Fibroblast of the aortic adventitia (primary cell): Measurements from ENCODE around the gene KPNB1. TPM values are rescaled to one million over a fixed set of nuclear protein-coding genes. Genes with fewer than 3 reads are reported as not detected.

Experiments used
- DNase-seq: peaks from one replicate; pipeline ENCODE4 v3.0.0-alpha.2; 2010; ENCODE audit warnings: low read depth
- H3K4me3 ChIP-seq: 2 replicates; pipeline ENCODE4 v1.5.1; 2011; ENCODE audit warnings: low read depth, mild to moderate bottlenecking, control low read depth, low read length, moderate library complexity
- total RNA-seq: library from RNA; depleted of rRNA; stranded (reverse); fragments of >200 nt; gene quantifications from 2 replicates; pipeline ENCODE4 v1.2.3, GENCODE V29; 2012; ENCODE audit warnings: low replicate concordance
- TF ChIP-seq, protein P1 (sequence below): IDR thresholded peaks from 2 replicates; pipeline ENCODE4 v1.5.1; 2011; ENCODE audit warnings: mild to moderate bottlenecking, low read length, control low read depth, inconsistent platforms; ENCODE audit not compliant: insufficient read depth

The KPNB1 gene
- total RNA-seq, 1 donor = 473 TPM

DNA sequence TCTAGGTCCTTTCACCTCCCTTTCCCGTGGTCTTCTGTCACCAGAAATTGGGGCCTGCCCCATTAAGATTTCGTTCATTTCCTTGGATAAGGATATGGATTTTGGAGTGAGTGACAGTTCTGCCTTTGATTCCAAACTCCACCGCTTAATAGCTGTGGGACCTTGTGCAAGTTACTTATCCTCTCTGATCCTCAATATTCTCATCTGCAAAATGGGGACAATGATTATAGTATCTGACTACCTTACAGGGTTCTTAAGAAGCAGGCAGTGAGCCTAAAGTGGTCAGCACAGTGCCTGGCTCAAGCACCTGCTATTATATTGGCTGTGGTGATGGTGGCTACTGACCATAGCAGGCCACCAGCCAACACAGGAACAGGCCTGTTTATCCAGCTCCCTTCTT lies 59.9 kb downstream of the KPNB1 start:
- DNase-seq = no peak
- TF ChIP-seq, protein P1, sequence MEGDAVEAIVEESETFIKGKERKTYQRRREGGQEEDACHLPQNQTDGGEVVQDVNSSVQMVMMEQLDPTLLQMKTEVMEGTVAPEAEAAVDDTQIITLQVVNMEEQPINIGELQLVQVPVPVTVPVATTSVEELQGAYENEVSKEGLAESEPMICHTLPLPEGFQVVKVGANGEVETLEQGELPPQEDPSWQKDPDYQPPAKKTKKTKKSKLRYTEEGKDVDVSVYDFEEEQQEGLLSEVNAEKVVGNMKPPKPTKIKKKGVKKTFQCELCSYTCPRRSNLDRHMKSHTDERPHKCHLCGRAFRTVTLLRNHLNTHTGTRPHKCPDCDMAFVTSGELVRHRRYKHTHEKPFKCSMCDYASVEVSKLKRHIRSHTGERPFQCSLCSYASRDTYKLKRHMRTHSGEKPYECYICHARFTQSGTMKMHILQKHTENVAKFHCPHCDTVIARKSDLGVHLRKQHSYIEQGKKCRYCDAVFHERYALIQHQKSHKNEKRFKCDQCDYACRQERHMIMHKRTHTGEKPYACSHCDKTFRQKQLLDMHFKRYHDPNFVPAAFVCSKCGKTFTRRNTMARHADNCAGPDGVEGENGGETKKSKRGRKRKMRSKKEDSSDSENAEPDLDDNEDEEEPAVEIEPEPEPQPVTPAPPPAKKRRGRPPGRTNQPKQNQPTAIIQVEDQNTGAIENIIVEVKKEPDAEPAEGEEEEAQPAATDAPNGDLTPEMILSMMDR = no peak
- no peak overlapping the region for H3K4me3 ChIP-seq

DNA sequence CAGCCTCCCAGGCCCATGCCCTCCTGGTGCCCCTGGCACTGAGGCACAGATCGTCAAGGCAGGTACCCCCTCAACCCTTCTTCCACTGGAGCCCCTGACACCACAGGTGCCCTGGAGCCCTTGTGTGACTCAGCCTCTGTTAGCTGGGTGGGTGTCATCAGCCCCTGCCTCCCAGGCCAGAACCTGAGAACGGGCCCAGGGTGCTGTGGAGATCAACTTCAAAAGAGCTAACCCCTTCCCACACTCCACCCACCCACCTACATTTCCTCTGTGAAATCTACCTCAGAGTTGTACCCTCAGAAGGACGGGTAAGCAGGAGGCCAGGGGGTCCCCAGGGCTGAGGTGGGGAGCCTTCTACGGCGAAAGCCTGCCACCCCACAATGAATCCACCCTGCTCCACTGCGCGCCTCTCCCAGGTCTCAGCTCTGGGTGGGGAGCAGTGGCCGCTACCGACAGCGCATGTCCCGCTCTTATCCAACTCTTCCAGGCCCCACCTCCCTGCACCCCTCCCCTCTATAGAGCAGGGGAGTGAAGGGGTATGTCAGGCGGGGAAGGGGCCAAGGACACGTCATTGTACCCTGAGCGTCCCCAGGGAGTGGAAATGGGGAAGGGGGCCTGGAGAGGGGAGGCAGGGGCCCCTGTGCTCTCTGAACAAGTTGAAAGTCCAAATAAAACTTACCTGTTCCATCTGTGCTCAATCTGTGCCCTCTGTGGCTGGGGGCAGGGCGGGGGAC lies 61.8 kb downstream of the KPNB1 start:
- TF ChIP-seq, protein P1 = no peak
- DNase-seq = no peak
- H3K4me3 ChIP-seq = no peak overlapping the region

DNA sequence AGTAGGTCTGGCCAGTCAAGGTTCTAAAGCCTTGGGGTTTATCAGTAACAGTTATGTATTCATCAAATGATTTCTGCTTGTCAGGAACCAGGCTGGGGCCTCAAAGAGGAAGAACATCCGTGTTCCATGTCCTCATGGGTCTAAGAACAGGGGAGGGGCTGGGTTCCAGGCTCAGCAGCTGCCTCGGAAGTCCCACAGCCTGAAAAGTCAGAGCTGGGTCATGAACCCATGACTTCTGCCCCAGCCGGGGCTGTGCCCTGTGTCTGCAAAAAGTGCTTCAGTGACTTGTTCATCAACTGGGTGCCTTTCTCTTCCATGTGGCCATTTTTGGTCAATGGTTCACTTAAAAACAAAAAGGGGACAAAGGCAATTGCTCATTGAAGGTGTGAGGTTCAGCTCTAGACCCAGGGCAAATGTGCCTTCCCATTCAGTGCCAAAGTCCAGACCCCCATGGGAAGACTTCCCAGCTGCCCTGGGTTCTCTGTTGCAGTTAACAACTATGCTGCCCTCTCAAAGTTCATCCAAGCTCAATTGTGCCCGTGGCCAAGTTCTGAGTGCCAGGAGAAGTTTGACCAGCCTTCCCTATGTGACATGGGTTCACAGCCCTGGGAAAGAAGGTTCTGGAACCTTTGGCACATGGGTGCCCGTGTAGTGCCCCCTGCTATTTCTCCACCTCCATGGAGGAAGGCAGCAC lies 62.8 kb downstream of the KPNB1 start:
- no peak for DNase-seq
- no peak overlapping the region for H3K4me3 ChIP-seq
- TF ChIP-seq, protein P1 = no peak

DNA sequence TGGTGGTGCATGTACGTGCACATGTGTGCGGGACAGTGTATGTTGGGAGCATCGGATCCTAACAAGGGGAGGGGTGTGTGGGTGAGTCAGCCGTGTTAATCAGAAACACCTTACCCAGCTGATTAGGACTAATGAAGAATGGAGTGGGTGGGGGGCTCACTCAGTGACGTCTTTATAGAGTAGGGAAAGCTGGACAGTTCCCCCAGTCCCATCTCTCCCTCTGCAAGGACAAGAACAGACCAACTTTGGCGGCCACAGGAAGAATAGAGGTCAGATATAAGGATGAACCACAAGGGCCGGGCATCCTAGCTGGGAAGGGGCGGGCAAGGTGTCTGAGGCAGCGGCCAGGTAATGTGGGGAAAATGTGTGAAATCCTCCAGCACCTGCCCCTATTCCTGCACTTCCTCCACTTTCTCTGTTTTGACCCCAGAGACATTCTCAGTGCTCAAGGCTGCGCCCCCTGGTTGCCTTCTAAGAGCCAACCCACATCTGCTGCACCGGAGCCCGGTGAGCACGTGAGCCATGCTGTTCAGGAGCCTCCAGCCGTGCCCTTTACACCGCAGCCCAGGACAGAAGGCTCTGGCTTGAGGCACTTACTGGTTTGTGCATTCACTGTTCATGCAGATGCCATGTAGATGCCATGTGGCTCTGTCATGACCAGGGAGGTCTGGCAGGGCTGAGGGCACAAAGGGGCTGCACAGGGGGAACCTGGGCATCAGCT lies 64.4 kb downstream of the KPNB1 start:
- DNase-seq = no peak
- TF ChIP-seq, protein P1 = no peak
- H3K4me3 ChIP-seq = no peak overlapping the region

DNA sequence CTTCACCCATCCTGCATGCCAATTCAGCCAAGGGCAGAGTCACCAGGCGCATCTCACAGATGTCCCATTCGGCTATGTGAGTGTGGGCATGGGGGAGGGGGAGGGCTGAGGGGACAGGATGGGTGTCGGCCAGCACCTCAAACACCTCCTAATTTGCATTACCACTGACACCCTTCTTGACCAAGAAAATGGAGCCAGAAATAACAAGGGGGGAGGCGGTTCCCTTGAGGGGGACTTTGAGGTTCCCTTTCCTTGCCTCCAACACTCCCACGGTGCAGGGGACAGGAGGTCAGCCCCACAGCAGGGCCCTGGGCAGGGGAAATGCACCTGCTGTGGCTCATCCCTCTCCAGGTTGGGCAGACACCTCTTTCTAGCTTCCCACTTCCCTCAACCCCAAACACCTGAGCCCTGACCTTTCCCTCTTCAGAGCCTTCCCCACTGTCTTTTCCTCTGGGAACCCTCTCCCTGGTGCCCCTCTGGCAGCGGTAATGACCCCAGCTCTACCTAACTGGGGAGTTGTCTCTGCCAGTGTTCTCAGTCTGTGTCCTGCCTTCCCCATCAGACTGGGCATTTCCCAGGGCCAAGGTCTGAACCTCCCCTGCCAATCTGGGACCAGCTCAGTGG lies 65.2 kb downstream of the KPNB1 start:
- no peak for DNase-seq
- H3K4me3 ChIP-seq = no peak overlapping the region
- TF ChIP-seq, protein P1 = no peak

DNA sequence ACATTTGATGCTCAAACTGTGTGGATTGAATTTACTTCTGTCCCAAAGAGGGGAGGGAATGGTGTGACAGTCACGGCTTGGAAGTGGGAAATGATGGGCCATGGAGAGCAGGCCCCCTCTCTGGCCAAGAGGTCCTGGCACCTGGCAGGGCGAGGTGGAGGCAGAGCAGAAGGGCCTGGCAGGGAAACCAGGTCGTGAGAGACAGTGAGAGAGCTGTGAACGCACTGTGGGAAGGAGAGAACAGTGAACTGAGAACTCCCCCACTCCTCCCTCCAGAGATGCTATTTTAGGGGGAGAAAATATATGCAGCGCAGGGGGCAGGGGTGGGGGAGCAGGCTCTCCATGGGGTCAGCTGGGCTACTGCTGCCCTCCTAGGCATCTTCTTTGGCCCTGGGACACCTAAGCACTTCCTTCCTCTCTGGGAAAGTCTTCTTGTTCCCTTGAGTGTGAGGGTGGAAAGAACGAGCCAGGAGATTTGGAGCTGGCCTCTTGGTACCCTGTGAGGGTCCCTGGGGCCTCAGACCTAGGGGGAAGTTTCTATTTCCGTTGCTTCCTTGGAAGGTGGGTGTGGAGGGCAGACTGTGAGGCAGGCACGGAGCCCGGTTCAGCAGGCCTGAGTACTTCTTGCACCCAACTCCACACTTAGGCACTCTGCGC lies 66.1 kb downstream of the KPNB1 start:
- H3K4me3 ChIP-seq = no peak overlapping the region
- no peak for DNase-seq
- TF ChIP-seq, protein P1 = no peak
